ENCODE data around the gene OTP. TPM values are rescaled to one million over a fixed set of nuclear protein-coding genes. Genes with fewer than 3 reads are reported as not detected.

OTP gene
- total RNA-seq, 2 donors from 2014 or later: not detected

- Mint-ChIP-seq H3K4me1 (peaks cover 10% of the 10 kb centered on the region), H3K36me3 (ENCODE audit: low read depth) (no peaks in the 10 kb centered on the region), H3K4me3 (peak overlapping the region; percentile 71), H3K27me3 (peaks cover 93% of the 10 kb centered on the region), H3K27ac (peak overlapping the region; percentile 61)
- peaks cover 9% of the 10 kb centered on the region for H3K9me3 ChIP-seq (ENCODE audit: control insufficient read depth, low read length, poor library complexity, severe bottlenecking)
- ATAC-seq (no peak), DNase-seq (no peak)
Measured at GRCh38 chr5:77644371-77645157, 6.1 kb upstream of the OTP start.

DNA sequence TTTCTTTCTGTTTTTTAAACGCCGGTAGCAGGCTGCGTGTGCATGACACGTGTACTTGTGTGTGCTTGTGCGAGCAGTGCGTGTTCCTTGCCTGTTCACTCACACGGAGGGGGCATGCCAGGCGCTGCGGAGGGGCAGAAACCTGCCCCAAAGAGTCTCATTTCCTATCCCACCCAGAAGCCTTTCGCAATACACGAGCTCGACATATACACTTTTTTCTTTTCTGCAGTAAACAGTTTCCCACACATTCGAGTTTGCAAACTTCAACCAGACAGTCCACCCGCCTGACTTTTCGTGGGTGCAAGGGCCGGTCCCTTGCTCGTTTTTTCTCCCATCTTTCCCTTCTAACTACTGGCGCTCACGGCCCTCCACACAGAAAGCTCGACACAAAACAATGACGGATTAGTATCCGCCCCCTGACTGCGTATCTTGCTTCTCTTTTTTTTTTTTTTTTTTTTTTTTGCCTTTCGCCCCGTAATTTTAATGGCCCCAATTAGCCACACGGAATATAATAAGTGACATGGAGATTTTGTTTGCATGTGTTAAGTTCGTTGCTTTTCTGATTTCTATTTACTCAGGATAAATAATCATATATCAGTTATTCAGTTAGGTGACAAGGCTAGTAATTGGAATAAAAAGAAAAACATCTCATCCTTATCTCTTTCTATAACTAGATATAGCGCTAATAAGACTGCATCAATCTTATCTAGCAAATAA, 5.3 kb upstream of the OTP start:
- Mint-ChIP-seq H3K27me3 (peaks cover 93% of the 10 kb centered on the region), H3K36me3 (ENCODE audit: low read depth) (no peaks in the 10 kb centered on the region), H3K4me1 (peaks cover 10% of the 10 kb centered on the region), H3K4me3 (peak overlapping the region; percentile 56), H3K27ac (peak overlapping the region; percentile 61)
- ATAC-seq (no peak), DNase-seq (no peak)
- H3K9me3 ChIP-seq (ENCODE audit: control insufficient read depth, low read length, poor library complexity, severe bottlenecking): peaks cover 9% of the 10 kb centered on the region

DNA sequence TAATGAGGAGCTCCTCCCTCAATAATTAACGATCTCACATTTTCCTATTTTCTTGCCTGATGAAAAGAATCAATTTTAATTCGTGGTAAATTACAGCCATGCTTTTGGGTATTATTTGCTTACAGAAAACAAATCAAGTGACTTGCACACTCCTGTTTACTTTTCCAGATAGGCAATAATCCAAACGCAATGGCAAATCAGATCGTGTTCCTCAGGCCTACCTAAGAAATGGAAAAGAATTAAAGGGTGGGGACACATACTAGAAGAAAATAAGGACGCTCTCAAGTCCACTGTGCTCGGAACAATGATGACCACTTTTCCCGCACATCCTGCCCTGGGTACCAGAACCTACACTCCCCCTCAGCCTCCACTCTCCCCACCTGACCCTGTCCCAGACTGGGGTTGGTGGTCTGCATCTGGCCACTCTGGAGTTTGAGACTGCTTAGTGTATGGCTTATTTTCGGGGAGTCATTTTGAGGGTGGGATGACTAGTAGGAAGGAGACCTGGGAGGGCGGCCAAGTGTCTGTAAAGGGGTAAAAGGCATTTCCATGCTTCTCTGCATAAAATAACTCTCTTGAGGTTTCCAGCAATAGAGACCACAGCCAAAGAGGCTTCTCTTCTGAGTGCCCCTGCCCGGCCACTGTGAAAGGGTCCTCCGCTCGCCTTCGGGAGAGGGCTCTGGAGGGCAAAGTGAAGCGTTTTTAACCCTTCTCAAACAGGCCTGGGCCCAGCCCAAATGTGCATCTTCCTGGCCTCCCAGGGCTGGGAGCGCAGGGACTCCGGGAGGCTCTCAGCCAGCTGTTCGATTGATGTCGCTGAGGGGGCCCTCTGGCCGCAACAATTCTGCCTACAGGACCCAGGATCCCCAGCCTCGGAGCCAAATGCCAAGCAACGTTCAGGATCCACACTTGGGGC, 4.5 kb upstream of the OTP start:
- DNase-seq (no peak), ATAC-seq (no peak)
- H3K4me3 Mint-ChIP-seq: peak overlapping the region; percentile 56
- peaks cover 10% of the 10 kb centered on the region for H3K4me1 Mint-ChIP-seq
- peaks cover 88% of the 10 kb centered on the region for H3K27me3 Mint-ChIP-seq
- H3K27ac Mint-ChIP-seq: peak overlapping the region; percentile 61
- peaks cover 9% of the 10 kb centered on the region for H3K9me3 ChIP-seq (ENCODE audit: control insufficient read depth, low read length, poor library complexity, severe bottlenecking)
- peaks cover under 1% of the 10 kb centered on the region for H3K36me3 Mint-ChIP-seq (ENCODE audit: low read depth)

DNA sequence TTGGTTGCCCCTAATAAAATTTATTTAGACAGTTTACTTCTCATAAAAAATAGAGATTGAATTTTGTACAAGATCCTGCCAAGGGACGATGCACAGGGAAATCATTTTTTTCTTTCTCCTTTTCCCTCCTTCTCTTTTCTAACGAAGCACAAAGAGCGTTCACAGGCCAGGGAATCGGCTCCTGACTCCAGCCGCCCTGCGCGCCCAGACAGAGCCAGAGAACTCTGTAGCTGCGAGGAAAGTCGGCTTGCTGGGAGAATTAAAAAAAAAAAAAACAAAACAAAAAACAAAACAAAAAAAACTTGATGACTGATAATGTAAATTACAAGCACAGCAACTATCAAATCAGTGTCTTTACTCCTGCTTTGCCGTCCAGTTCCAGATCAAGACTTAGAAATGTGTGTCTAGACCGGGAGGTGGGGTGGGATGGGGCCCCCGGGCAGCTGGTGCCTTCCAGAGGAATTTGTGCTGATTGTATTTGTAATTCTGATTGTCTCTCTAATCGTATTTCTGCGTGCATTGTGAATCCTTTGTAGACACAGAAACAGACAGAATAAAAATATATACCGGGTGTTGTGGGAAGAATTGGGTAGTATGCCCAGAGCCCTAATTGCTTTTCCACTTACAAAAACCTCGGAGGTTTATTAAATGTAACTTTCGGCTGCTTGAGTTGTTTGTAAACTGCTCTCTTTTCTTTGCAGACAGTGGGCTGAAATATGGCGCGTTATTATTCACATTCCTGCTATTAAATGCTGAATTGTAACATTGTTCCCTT, 3.6 kb upstream of the OTP start:
- H3K4me1 Mint-ChIP-seq: peaks cover 18% of the 10 kb centered on the region
- ATAC-seq: no peak
- peaks cover 88% of the 10 kb centered on the region for H3K27me3 Mint-ChIP-seq
- H3K9me3 ChIP-seq (ENCODE audit: control insufficient read depth, low read length, poor library complexity, severe bottlenecking): peaks cover 9% of the 10 kb centered on the region
- peak overlapping the region; percentile 61 for H3K27ac Mint-ChIP-seq
- no peak overlapping the region for H3K4me3 Mint-ChIP-seq
- H3K36me3 Mint-ChIP-seq (ENCODE audit: low read depth): peaks cover 3% of the 10 kb centered on the region
- DNase-seq: no peak

GRCh38 chr5:77641397-77641943, 3.0 kb upstream of the OTP start:
- no peak overlapping the region for H3K4me3 Mint-ChIP-seq
- peaks cover 9% of the 10 kb centered on the region for H3K9me3 ChIP-seq (ENCODE audit: control insufficient read depth, low read length, poor library complexity, severe bottlenecking)
- ATAC-seq (no peak), DNase-seq (no peak)
- H3K27me3 Mint-ChIP-seq: peaks cover 84% of the 10 kb centered on the region
- H3K36me3 Mint-ChIP-seq (ENCODE audit: low read depth): peaks cover 3% of the 10 kb centered on the region
- H3K4me1 Mint-ChIP-seq: peaks cover 18% of the 10 kb centered on the region
- H3K27ac Mint-ChIP-seq: peak overlapping the region; percentile 61

DNA sequence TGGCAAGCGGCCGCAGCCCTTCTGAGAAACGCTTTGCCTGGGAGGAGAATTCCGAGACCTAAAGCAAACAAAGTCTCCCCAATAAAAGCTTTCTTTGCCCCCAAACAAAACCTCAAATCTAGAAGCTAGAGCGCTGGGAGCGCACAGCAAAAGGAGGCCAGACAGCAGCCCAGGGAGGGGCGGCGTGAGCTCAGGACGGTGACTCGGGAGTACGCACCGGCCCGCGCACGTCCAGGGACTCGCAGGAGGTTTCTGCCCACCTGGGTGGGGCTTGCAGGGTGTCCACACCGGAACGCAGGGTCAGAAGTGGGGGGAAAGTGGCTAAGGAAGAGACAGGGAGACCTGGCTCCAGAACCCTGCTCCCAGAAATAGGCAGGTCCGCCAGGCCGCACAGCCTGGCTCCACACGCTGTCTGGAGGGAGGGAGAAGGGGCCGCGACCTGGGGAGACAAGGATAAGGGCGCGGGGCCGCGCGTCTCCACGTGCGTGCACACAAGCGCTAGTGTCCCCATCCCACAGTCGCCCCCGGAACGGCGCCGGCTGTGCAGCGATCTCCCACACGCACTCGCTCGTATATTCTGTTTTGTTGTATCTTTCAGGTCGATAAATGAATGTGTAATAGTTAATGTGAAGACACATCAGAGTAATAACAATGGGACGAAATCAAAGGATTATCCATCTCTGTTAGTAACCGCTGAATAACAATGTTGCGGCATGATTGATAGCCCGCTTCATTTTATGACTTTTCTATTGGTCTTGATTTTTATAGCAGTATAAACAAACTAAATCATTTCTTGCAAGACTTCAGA, 2.3 kb upstream of the OTP start:
- Mint-ChIP-seq H3K4me1 (peaks cover 18% of the 10 kb centered on the region), H3K27ac (peak overlapping the region; percentile 61), H3K4me3 (peak overlapping the region; percentile 22), H3K36me3 (ENCODE audit: low read depth) (peaks cover 3% of the 10 kb centered on the region), H3K27me3 (peaks cover 85% of the 10 kb centered on the region)
- peaks cover 15% of the 10 kb centered on the region for H3K9me3 ChIP-seq (ENCODE audit: control insufficient read depth, low read length, poor library complexity, severe bottlenecking)
- ATAC-seq (no peak), DNase-seq (no peak)

GRCh38 chr5:77638763-77639671, 504 bp upstream of the OTP start:
- H3K27me3 Mint-ChIP-seq: peaks cover 74% of the 10 kb centered on the region
- H3K4me3 Mint-ChIP-seq: no peak overlapping the region
- peak overlapping the region; percentile 61 for H3K27ac Mint-ChIP-seq
- DNase-seq (no peak), ATAC-seq (no peak)
- peaks cover 3% of the 10 kb centered on the region for H3K36me3 Mint-ChIP-seq (ENCODE audit: low read depth)
- peaks cover 11% of the 10 kb centered on the region for H3K4me1 Mint-ChIP-seq
- H3K9me3 ChIP-seq (ENCODE audit: control insufficient read depth, low read length, poor library complexity, severe bottlenecking): peaks cover 25% of the 10 kb centered on the region

- DNase-seq: no peak
- H3K9me3 ChIP-seq (ENCODE audit: control insufficient read depth, low read length, poor library complexity, severe bottlenecking): peaks cover 24% of the 10 kb centered on the region
- H3K4me1 Mint-ChIP-seq: peaks cover 18% of the 10 kb centered on the region
Measured at GRCh38 chr5:77637170-77637997, 1.1 kb downstream of the OTP start.

GRCh38 chr5:77636641-77637169, 1.8 kb downstream of the OTP start:
- ATAC-seq: no peak
- H3K27ac Mint-ChIP-seq: peak overlapping the region; percentile 6
- DNase-seq: no peak

More at GRCh38 chr5:77637170-77637997, 1.1 kb downstream of the OTP start:
- Mint-ChIP-seq H3K36me3 (ENCODE audit: low read depth) (peaks cover 8% of the 10 kb centered on the region), H3K27ac (peak overlapping the region; percentile 89), H3K27me3 (peaks cover 74% of the 10 kb centered on the region), H3K4me3 (peak overlapping the region; percentile 61)
- ATAC-seq: no peak

DNA sequence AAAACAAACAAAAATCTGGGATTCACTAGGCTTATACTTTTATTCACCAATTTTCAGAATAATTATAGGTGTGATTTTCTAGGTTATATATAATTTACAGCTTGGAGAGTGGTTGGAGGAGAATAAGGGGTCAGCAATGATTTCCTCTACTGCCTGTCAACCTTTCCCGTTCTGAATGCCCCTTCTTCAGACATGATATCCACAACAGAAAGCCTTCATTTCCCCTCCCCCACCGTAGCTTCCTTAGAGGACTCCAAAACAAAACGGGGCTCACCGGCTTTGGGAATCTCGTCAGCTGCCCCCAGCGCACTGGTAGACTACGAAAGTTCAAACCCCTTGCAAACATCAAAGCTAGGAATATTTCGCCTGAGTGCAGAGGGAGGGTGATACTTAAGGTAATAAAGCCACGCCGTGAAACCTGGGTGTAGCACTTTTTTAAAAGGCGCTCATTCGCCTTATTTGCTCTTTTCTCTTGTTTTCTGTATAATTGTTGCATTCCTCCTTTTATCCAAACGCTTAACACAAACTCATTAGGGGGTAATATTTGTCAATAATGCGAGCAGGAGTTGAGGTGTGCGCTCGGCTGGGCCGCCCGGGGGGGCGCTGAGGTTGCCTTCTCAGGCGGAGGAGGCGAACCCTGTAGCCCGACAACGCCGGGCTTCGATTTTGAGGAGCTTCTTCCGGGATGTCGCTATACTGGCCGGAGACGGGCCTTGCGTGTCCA, 2.4 kb downstream of the OTP start:
- H3K9me3 ChIP-seq (ENCODE audit: control insufficient read depth, low read length, poor library complexity, severe bottlenecking): peaks cover 24% of the 10 kb centered on the region
- ATAC-seq: no peak
- H3K27ac Mint-ChIP-seq: peak overlapping the region; percentile 6
- H3K27me3 Mint-ChIP-seq: peaks cover 74% of the 10 kb centered on the region
- peak overlapping the region; percentile 8 for H3K4me3 Mint-ChIP-seq
- H3K36me3 Mint-ChIP-seq (ENCODE audit: low read depth): peaks cover 8% of the 10 kb centered on the region
- peaks cover 21% of the 10 kb centered on the region for H3K4me1 Mint-ChIP-seq
- no peak for DNase-seq

More at GRCh38 chr5:77636641-77637169, 1.8 kb downstream of the OTP start:
- peaks cover 74% of the 10 kb centered on the region for H3K27me3 Mint-ChIP-seq
- H3K4me3 Mint-ChIP-seq: peak overlapping the region; percentile 8
- H3K9me3 ChIP-seq (ENCODE audit: control insufficient read depth, low read length, poor library complexity, severe bottlenecking): peaks cover 24% of the 10 kb centered on the region
- H3K36me3 Mint-ChIP-seq (ENCODE audit: low read depth): peaks cover 8% of the 10 kb centered on the region
- peaks cover 19% of the 10 kb centered on the region for H3K4me1 Mint-ChIP-seq

Data from T-helper 17 cell (primary cell).